Lower lobe of right lung (tissue), 2 donors: ENCODE results near the gene OXCT2. TPM values are rescaled to one million over a fixed set of nuclear protein-coding genes. Genes with fewer than 3 reads are reported as not detected.
A peak's percentile ranks its signal among the peaks of the same experiment; 100 is the strongest.
"Not testable (repeated sequence)": the region's sequence is repeated elsewhere in the genome, so short reads cannot be mapped to it uniquely, and the experiment has no call there.

Source experiments
- ATAC-seq, 2 donors: fragments of 200-7000 bp; cut with Tn5 transposase; one replicate each; pipeline ENCODE4 v1.9.1; 2020 to 2022; ENCODE audit warnings: mild to moderate bottlenecking in 2 of 2, moderate library complexity in 2 of 2
- DNase-seq: peaks from one replicate; pipeline ENCODE4 v3.0.0-alpha.2; 2020
- H3K27ac ChIP-seq: fragments of 200-600 bp; one replicate; pipeline ENCODE4 v1.8.0; 2022
- H3K27me3 ChIP-seq: fragments of 200-600 bp; one replicate; pipeline ENCODE4 v1.8.0; 2022; ENCODE audit warnings: low read depth
- H3K36me3 ChIP-seq: fragments of 200-600 bp; one replicate; pipeline ENCODE4 v1.8.0; 2022; ENCODE audit warnings: mild to moderate bottlenecking
- H3K4me1 ChIP-seq: fragments of 200-600 bp; one replicate; pipeline ENCODE4 v1.8.0; 2022
- H3K4me3 ChIP-seq: fragments of 200-600 bp; one replicate; pipeline ENCODE4 v1.8.0; 2022; ENCODE audit warnings: mild to moderate bottlenecking
- H3K9me3 ChIP-seq: fragments of 200-600 bp; one replicate; pipeline ENCODE4 v1.8.0; 2022
- CTCF ChIP-seq: fragments of 200-600 bp; IDR thresholded peaks from one replicate; pipeline ENCODE4 v1.8.0; 2022; ENCODE audit warnings: antibody characterized with exemption, mild to moderate bottlenecking
- intact Hi-C: fragments of 100-400 bp; cut with DNase I; formaldehyde crosslinking; loops from one replicate; pipeline ENCODE4 v1.11.0; 2022
- total RNA-seq: library from RNA; stranded (reverse); fragmentation: NEBNext Ultra II Directional; extraction: Animal tissue kit (Norgen Biotek cat#: 25700); gene quantifications from one replicate; pipeline ENCODE4 v1.2.1, GENCODE V29; 2021
- donor health status: DM: no; HTN: yes; CAD: no; lungs with severe emphysema.

The OXCT2 gene
- total RNA-seq, 1 donor from 2014 or later, result 0.47 TPM

DNA sequence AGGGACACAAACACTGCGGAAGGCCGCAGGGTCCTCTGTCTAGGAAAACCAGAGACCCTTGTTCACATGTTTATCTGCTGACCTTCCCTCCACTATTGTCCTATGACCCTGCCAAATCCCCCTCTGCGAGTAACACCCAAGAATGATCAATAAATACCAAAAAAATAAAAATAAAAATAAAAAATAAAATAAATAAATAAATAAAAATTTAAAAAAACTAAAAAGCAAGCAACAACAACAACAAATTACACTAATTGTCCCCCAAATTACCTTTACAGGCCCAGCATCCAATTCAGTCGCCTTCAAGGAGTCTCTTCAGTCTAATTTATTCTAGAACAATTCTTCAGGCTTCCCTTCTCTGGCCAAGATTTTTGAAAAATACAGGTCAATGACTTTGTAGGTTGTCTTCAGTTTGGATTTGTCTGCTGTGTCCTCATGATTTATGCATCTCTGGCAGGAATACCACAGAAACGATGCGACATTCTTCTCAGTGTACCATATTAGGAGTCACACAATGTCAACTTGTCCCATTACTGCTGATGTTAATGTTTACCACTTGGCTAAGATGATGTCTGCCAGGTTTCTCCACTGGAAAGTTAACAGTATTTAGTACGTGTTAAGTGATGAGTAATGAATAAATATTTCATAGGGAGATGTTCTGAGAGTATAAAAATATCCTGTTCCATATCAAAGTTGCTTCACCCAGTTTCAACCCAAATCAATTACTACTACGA is 37.8 kb upstream of the OXCT2 start:
- H3K27me3 ChIP-seq, result peaks cover 3% of the 10 kb centered on the region
- no peak overlapping the region for H3K4me3 ChIP-seq
- TF ChIP-seq CTCF, result no peak
- H3K4me1 ChIP-seq, result no peaks in the 10 kb centered on the region
- intact Hi-C loops, result no loop called here
- DNase-seq (no peak), ATAC-seq (no peak)
- no peaks in the 10 kb centered on the region for H3K9me3 ChIP-seq
- no peaks in the 10 kb centered on the region for H3K36me3 ChIP-seq
- H3K27ac ChIP-seq, result no peak overlapping the region

DNA sequence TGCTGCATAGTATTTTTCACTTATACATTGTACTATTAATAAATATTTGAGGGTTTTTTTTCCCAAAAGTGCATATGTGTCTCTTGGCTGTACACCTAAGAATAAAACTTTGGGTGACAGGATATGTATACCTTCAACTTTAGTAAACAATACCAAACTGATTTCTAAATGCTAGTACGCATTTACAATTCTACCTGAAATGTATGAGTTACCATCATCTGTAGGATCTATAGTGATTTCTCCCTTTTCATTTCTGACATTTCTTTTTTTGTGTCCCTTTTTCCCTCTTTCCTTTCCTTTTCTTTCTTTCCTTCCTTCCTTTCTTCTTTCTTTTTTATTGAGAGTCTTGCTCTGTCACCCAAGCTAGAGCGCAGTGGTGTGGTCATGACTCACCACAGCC is 34.2 kb upstream of the OXCT2 start:
- no peak overlapping the region for H3K27ac ChIP-seq
- no peaks in the 10 kb centered on the region for H3K27me3 ChIP-seq
- no peaks in the 10 kb centered on the region for H3K36me3 ChIP-seq
- no peak for ATAC-seq
- H3K4me1 ChIP-seq, result no peaks in the 10 kb centered on the region
- intact Hi-C loops, result no loop called here
- H3K4me3 ChIP-seq, result no peak overlapping the region
- TF ChIP-seq CTCF, result no peak
- DNase-seq, result no peak
- no peaks in the 10 kb centered on the region for H3K9me3 ChIP-seq

DNA sequence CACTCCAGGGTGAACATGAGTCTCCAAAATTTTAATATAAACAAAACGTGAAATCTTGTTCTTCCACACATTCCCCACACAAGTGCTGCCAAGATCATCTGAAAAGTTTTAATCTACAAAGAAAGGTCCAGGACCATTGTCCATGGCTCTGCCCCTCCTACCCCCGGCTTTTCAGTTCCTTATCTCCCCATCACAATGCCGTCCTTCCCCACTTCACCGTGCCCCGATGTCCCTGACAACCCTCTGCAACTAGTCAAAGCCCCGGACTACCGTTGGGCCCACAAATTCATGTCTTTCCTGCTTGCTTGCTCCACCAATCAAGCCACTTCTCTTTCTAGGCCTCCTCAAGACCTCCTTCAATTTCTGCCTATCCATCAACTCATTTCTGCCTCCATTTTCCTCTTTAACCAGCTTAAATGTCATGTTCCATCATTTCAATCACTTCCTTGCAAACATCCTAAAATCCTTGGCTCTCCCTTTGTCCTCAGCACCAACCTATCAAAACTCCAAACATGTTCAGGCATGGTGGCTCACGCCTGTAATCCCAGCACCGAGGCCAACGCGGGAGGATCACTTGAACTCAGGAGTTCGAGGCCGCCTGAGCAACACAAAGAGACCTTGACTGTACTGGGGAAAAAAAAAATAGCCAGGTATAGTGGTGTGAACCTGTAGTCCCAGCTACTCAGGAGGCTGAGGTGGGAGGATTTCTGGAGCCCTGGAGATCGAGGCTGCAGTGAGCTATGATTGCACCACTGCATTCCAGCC is 31.5 kb upstream of the OXCT2 start:
- TF ChIP-seq CTCF, result no peak
- ATAC-seq (no peak), DNase-seq (peak; percentile 29)

DNA sequence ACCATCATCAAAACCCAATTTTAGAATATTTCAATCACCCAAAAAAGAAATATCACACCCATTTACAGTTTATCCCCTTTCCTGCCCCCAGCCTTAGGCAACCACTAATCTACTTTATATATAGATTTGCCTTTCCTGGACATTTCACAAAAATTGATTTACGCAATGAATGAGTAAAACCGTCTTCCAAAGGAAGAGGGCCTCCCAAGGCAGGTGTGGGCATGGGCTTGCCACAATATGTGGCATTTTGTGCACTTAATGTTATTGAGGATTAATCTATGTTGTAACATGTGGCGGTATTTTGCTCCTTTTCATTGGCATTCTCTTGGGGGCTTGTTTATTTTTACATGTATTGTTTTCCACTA is 29.3 kb upstream of the OXCT2 start:
- peaks cover 6% of the 10 kb centered on the region for H3K4me1 ChIP-seq
- no peaks in the 10 kb centered on the region for H3K36me3 ChIP-seq
- ATAC-seq, result no peak
- no peaks in the 10 kb centered on the region for H3K9me3 ChIP-seq
- no peak overlapping the region for H3K4me3 ChIP-seq
- intact Hi-C loops, result no loop called here
- no peak for TF ChIP-seq CTCF
- no peaks in the 10 kb centered on the region for H3K27me3 ChIP-seq
- no peak overlapping the region for H3K27ac ChIP-seq
- no peak for DNase-seq

More for the DNA sequence above, 31.5 kb upstream of the OXCT2 start:
- intact Hi-C loops, result no loop called here
- H3K4me3 ChIP-seq, result no peak overlapping the region
- peaks cover 6% of the 10 kb centered on the region for H3K4me1 ChIP-seq
- no peaks in the 10 kb centered on the region for H3K36me3 ChIP-seq
- H3K27me3 ChIP-seq, result no peaks in the 10 kb centered on the region
- H3K27ac ChIP-seq, result no peak overlapping the region
- no peaks in the 10 kb centered on the region for H3K9me3 ChIP-seq

- DNase-seq (peak; percentile 78), ATAC-seq (peak; percentile 95)
- H3K4me1 ChIP-seq, result peaks cover 6% of the 10 kb centered on the region
- H3K27ac ChIP-seq, result peak overlapping the region; percentile 49
- peak overlapping the region; percentile 11 for H3K4me3 ChIP-seq
- no peaks in the 10 kb centered on the region for H3K9me3 ChIP-seq
- no peaks in the 10 kb centered on the region for H3K27me3 ChIP-seq
- peak; percentile 78 for TF ChIP-seq CTCF
- intact Hi-C loops, result no loop called here
- H3K36me3 ChIP-seq, result no peaks in the 10 kb centered on the region
These were observed 28.8 kb upstream of the OXCT2 start for GRCh38 chr1:39799770-39800470.

GRCh38 chr1:39798859-39799769 is 28.0 kb upstream of the OXCT2 start:
- ATAC-seq, result peak; percentile 94
- H3K9me3 ChIP-seq, H3K27me3 ChIP-seq, H3K36me3 ChIP-seq, H3K4me1 ChIP-seq, intact Hi-C loops: not testable (repeated sequence)
- Histone ChIP-seq H3K27ac (peak overlapping the region; percentile 49), H3K4me3 (peak overlapping the region; percentile 11)
- DNase-seq, result peak; percentile 84
